NCI-H2196 (cell line): ENCODE results near the gene TRAM2.
"Not testable (repeated sequence)": the region's sequence is repeated elsewhere in the genome, so short reads cannot be mapped to it uniquely, and the experiment has no call there.

ENCODE experiments used
- DNase-seq: peaks from one replicate; lab custom pipeline; 2025; ENCODE audit not compliant: unreplicated experiment; lab: John Stamatoyannopoulos, UW

TRAM2 gene

GRCh38 chr6:52496631-52497030 is 80.2 kb downstream of the TRAM2 start:
- DNase-seq = no peak

- no peak for DNase-seq
Measured at GRCh38 chr6:52495922-52496321, 80.9 kb downstream of the TRAM2 start.

GRCh38 chr6:52494298-52495072 is 82.4 kb downstream of the TRAM2 start:
- DNase-seq = no peak

- no peak for DNase-seq
Measured at GRCh38 chr6:52493669-52494068, 83.2 kb downstream of the TRAM2 start.

- DNase-seq = no peak
Measured at GRCh38 chr6:52491203-52492069, 85.4 kb downstream of the TRAM2 start.

- DNase-seq = no peak
Measured at GRCh38 chr6:52489881-52490280, 87.0 kb downstream of the TRAM2 start.

GRCh38 chr6:52483671-52484003 is 93.2 kb downstream of the TRAM2 start:
- DNase-seq = no peak

GRCh38 chr6:52482903-52483670 is 93.8 kb downstream of the TRAM2 start:
- no peak for DNase-seq

- no peak for DNase-seq
Measured at GRCh38 chr6:52475307-52475706, 101.6 kb downstream of the TRAM2 start.

GRCh38 chr6:52474173-52474572 is 102.7 kb downstream of the TRAM2 start:
- no peak for DNase-seq

- DNase-seq = not testable (repeated sequence)
Measured at GRCh38 chr6:52461194-52461593, 115.7 kb downstream of the TRAM2 start.

- no peak for DNase-seq
Measured at GRCh38 chr6:52457096-52457495, 119.8 kb downstream of the TRAM2 start.

GRCh38 chr6:52454556-52454955 is 122.3 kb downstream of the TRAM2 start:
- no peak for DNase-seq
